ENCODE data around the gene CHRM2. TPM values are rescaled to one million over a fixed set of nuclear protein-coding genes. Genes with fewer than 3 reads are reported as not detected.
A peak's percentile ranks its signal among the peaks of the same experiment; 100 is the strongest.

Gene CHRM2
- total and polyA plus RNA-seq, 2 of the 4 experiments (the other 2 are of a cell fraction), result 79.3 to 184 TPM

- Histone ChIP-seq H2BK5ac (ENCODE audit: low read depth, low read length, poor library complexity, severe bottlenecking) (peak overlapping the region; percentile 82), H2AFZ (replicated peaks; ENCODE audit: low read length, poor library complexity) (no peak overlapping the region), H2BK15ac (ENCODE audit: low read depth, low read length) (peak overlapping the region; percentile 57; the same call in 1 of the 3 replicates), H3K4ac (ENCODE audit: low read depth, low read length) (peak overlapping the region; percentile 63; the same call in 1 of the 2 replicates), H3K14ac (replicated peaks; ENCODE audit: low read depth, low read length) (peak overlapping the region; percentile 64; the same call in 1 of the 2 replicates), H2BK120ac (ENCODE audit: low read depth, low read length) (peak overlapping the region; percentile 24), H3K79me1 (ENCODE audit: low read depth in 1 of 2, low read length in 2 of 2) (peaks cover 41 to 65% of the 10 kb centered on the region in 2 experiments), H2BK20ac (ENCODE audit: low read depth, low read length) (peak overlapping the region; percentile 69; the same call in 1 of the 2 replicates), H3K4me2 (ENCODE audit: low read depth, low read length) (no peak overlapping the region), H3K23ac (ENCODE audit: low read depth, low read length) (no peak overlapping the region), H4K91ac (ENCODE audit: insufficient read depth, low read depth, low read length) (peak overlapping the region; percentile 55), H3K4me1 (ENCODE audit: control insufficient read depth, insufficient read depth, low read length) (peaks cover 17% of the 10 kb centered on the region), H3K18ac (ENCODE audit: low read depth, low read length) (no peak overlapping the region), H3K4me3 (ENCODE audit: insufficient read depth, low read depth, low read length) (no peak overlapping the region), H3K27me3 (ENCODE audit: control insufficient read depth, insufficient read depth, low read length) (no peaks in the 10 kb centered on the region), H3K9me1 (ENCODE audit: insufficient read depth, low read length) (peaks cover 3% of the 10 kb centered on the region), H3K27ac (ENCODE audit: insufficient read depth, low read length) (no peak overlapping the region), H3K9ac (ENCODE audit: low read depth, low read length) (no peak overlapping the region), H4K20me1 (ENCODE audit: insufficient read depth, low read length) (no peaks in the 10 kb centered on the region), H2AK9ac (replicated peaks; ENCODE audit: low read depth, low read length, poor library complexity) (no peak overlapping the region), H4K5ac (ENCODE audit: low read depth, low read length) (no peak overlapping the region), H2AK5ac (ENCODE audit: low read depth, low read length) (no peak overlapping the region), H4K8ac (ENCODE audit: low read depth in 2 of 2, low read length in 2 of 2) (peak overlapping the region; percentile 61 to 77; a peak in 1 of 4 replicates), H3K36me3 (ENCODE audit: control insufficient read depth, insufficient read depth, low read length) (peaks cover 29% of the 10 kb centered on the region), H3K9me3 (ENCODE audit: control insufficient read depth, insufficient read depth, low read length) (no peaks in the 10 kb centered on the region), H3K56ac (ENCODE audit: extremely low read depth, insufficient read depth, low read length) (no peak overlapping the region)
- DNase-seq (peak; percentile 63), ATAC-seq (ENCODE audit: low read depth) (no peak)
- intact Hi-C loops (cut with micrococcal nuclease), result loop anchor here (5.0 kb wide), 1 partner anchor 200 kb away; no protein-coding TSS in a partner anchor
- ChIA-PET POLR2A (ENCODE audit: unreplicated experiment) (no interaction called here), CTCF (no interaction called here)
- dilution Hi-C loops (cut with HindIII; ENCODE audit: low sequenced_read_pairs, unreplicated experiment), result no loop called here
- TF ChIP-seq POLR2A (IDR thresholded peaks at IDR 0.05; ENCODE audit: low read depth, low read length), result no peak
- TF ChIP-seq CEBPB (IDR thresholded peaks at IDR 0.05; ENCODE audit: low read depth, low read length), result no peak
- TF ChIP-seq BHLHE40 (IDR thresholded peaks at IDR 0.05; ENCODE audit: low read depth, low read length), result no peak
- TF ChIP-seq MAFK (IDR thresholded peaks at IDR 0.05; ENCODE audit: low read depth, low read length), result no peak
- TF ChIP-seq MXI1 (IDR thresholded peaks at IDR 0.05; ENCODE audit: borderline replicate concordance, low read depth, low read length), result no peak
- TF ChIP-seq, protein P1, sequence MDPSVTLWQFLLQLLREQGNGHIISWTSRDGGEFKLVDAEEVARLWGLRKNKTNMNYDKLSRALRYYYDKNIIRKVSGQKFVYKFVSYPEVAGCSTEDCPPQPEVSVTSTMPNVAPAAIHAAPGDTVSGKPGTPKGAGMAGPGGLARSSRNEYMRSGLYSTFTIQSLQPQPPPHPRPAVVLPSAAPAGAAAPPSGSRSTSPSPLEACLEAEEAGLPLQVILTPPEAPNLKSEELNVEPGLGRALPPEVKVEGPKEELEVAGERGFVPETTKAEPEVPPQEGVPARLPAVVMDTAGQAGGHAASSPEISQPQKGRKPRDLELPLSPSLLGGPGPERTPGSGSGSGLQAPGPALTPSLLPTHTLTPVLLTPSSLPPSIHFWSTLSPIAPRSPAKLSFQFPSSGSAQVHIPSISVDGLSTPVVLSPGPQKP (IDR thresholded peaks at IDR 0.05; ENCODE audit: borderline replicate concordance, low read depth, low read length), result no peak
- no peak for TF ChIP-seq MAZ (IDR thresholded peaks at IDR 0.05; ENCODE audit: borderline replicate concordance, low read depth, low read length)
- no peak for TF ChIP-seq NFE2L2 (IDR thresholded peaks at IDR 0.05; ENCODE audit: low read depth, low read length)
- no peak for TF ChIP-seq RFX5 (IDR thresholded peaks at IDR 0.05; ENCODE audit: low read depth, low read length)
- TF ChIP-seq RAD21 (IDR thresholded peaks at IDR 0.05; ENCODE audit: low read length), result no peak
- no peak for TF ChIP-seq CHD1 (IDR thresholded peaks at IDR 0.05; ENCODE audit: low read depth, low read length)
- TF ChIP-seq FOS (IDR thresholded peaks at IDR 0.05; ENCODE audit: low read depth, low read length), result no peak
- no peak for TF ChIP-seq RCOR1 (IDR thresholded peaks at IDR 0.05; ENCODE audit: insufficient replicate concordance, low read length)
- TF ChIP-seq CTCF (conservative IDR thresholded peaks at IDR 0.05; ENCODE audit: low read depth, low read length), result no peak
- TF ChIP-seq, protein P2, sequence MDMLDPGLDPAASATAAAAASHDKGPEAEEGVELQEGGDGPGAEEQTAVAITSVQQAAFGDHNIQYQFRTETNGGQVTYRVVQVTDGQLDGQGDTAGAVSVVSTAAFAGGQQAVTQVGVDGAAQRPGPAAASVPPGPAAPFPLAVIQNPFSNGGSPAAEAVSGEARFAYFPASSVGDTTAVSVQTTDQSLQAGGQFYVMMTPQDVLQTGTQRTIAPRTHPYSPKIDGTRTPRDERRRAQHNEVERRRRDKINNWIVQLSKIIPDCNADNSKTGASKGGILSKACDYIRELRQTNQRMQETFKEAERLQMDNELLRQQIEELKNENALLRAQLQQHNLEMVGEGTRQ (IDR thresholded peaks at IDR 0.05; ENCODE audit: low read depth, low read length), result no peak
- BruUV-seq (replicated peaks), result no TSS peak
- in situ Hi-C loops (cut with MboI; ENCODE audit: low sequenced_read_pairs), result no loop called here
These were observed 78.9 kb downstream of the CHRM2 start for GRCh38 chr7:136947347-136947746.
